OCI-LY7 (cell line): ENCODE data around the gene CLSTN2. TPM values are rescaled to one million over a fixed set of nuclear protein-coding genes. Genes with fewer than 3 reads are reported as not detected.

Experiments used
- BruUV-seq: library from RNA; stranded (reverse); fragments of 400-500 nt; replicated peaks from 2 replicates; lab custom pipeline; 2021; lab: Mats Ljungman, UMichigan
- CTCF ChIA-PET: fragments of 300-600 bp; sonication (Branson Sonifier 250); formaldehyde crosslinking; loops from one replicate; lab custom pipeline; 2022; ENCODE audit warnings: antibody characterized with exemption; ENCODE audit not compliant: unreplicated experiment; lab: Charles Lee
- POLR2A ChIA-PET: fragments of 300-600 bp; sonication (Branson Sonifier 250); formaldehyde crosslinking; loops from one replicate; lab custom pipeline; 2022; ENCODE audit warnings: antibody characterized with exemption; lab: Charles Lee
- DNase-seq: peaks from one replicate; pipeline ENCODE4 v3.0.0-alpha.2; 2015; ENCODE audit warnings: low spot score
- H2AFZ ChIP-seq: fragments of 200-600 bp; sonication (generic), shearing (Covaris generic); 2 replicates; pipeline ENCODE4 v1.6.1; 2014; ENCODE audit warnings: mild to moderate bottlenecking, antibody characterized with exemption, low read length, moderate library complexity
- H3K27ac ChIP-seq: fragments of 200-600 bp; sonication (generic); 2 replicates; pipeline ENCODE4 v1.5.1; 2014; ENCODE audit warnings: mixed run types, low read depth, mild to moderate bottlenecking, moderate library complexity, low read length, inconsistent platforms; ENCODE audit not compliant: poor library complexity, severe bottlenecking
- H3K36me3 ChIP-seq: fragments of 200-600 bp; sonication (generic); 2 replicates; pipeline ENCODE4 v1.6.1; 2014; ENCODE audit warnings: mild to moderate bottlenecking, antibody characterized with exemption, low read length, moderate library complexity, mixed read lengths; ENCODE audit not compliant: insufficient read depth
- H3K4me1 ChIP-seq: fragments of 200-600 bp; sonication (generic); 2 replicates; pipeline ENCODE4 v1.5.1; 2014; ENCODE audit warnings: mild to moderate bottlenecking, low read length; ENCODE audit not compliant: insufficient read depth, poor library complexity, severe bottlenecking
- H3K4me2 ChIP-seq: fragments of 200-600 bp; sonication (generic); 2 replicates; pipeline ENCODE4 v1.6.1; 2014; ENCODE audit warnings: mild to moderate bottlenecking, low read length
- H3K4me3 ChIP-seq: fragments of 200-600 bp; sonication (generic); 2 replicates; pipeline ENCODE4 v1.5.1; 2014; ENCODE audit warnings: mild to moderate bottlenecking, low read depth, low read length; ENCODE audit not compliant: poor library complexity, severe bottlenecking
- H3K79me2 ChIP-seq: fragments of 200-600 bp; sonication (generic); 2 replicates; pipeline ENCODE4 v1.6.1; 2016; ENCODE audit warnings: low read depth, mild to moderate bottlenecking, low read length, moderate library complexity, mixed read lengths; ENCODE audit not compliant: insufficient read depth
- H3K9me2 ChIP-seq: fragments of 200-600 bp; sonication (generic); 2 replicates; pipeline ENCODE4 v1.6.1; 2016; ENCODE audit warnings: mild to moderate bottlenecking, low read length, mixed read lengths; ENCODE audit not compliant: insufficient read depth
- H3K9me3 ChIP-seq: fragments of 200-600 bp; sonication (generic); 2 replicates; pipeline ENCODE4 v1.6.1; 2014; ENCODE audit warnings: mild to moderate bottlenecking, mixed run types, low read length, mixed read lengths
- H4K20me1 ChIP-seq: fragments of 200-600 bp; sonication (generic); 2 replicates; pipeline ENCODE4 v1.6.1; 2014; ENCODE audit warnings: mild to moderate bottlenecking, antibody characterized with exemption, low read length, moderate library complexity, mixed read lengths; ENCODE audit not compliant: insufficient read depth
- EZH2phosphoT487 ChIP-seq: fragments of 200-600 bp; sonication (generic); IDR thresholded peaks from 2 replicates; pipeline ENCODE4 v1.6.1; 2018; ENCODE audit warnings: low read depth, borderline replicate concordance, mild to moderate bottlenecking, mixed run types, antibody characterized with exemption, low read length, moderate library complexity, mixed read lengths
- intact Hi-C: fragments of 100-400 bp; cut with micrococcal nuclease; formaldehyde crosslinking; loops from one replicate; pipeline ENCODE4 v1.10.0; 2022; ENCODE audit not compliant: unreplicated experiment
- total RNA-seq, 2 experiments: library from RNA; depleted of rRNA in 1 of 2; stranded (reverse); fragments of >200 nt in 1 of 2; shearing (Covaris generic) in 1 of 2; gene quantifications; 2 replicates each; pipeline ENCODE4 v1.2.3, GENCODE V29; 2014 to 2022
- TF ChIP-seq, protein P1 (sequence below): fragments of 200-600 bp; sonication (generic); conservative IDR thresholded peaks from 2 replicates; pipeline ENCODE4 v1.5.1; 2014; ENCODE audit warnings: mild to moderate bottlenecking, antibody characterized with exemption, low read length, moderate library complexity, mixed read lengths

The CLSTN2 gene
- total RNA-seq, 2 experiments from 2014 or later = not detected

DNA sequence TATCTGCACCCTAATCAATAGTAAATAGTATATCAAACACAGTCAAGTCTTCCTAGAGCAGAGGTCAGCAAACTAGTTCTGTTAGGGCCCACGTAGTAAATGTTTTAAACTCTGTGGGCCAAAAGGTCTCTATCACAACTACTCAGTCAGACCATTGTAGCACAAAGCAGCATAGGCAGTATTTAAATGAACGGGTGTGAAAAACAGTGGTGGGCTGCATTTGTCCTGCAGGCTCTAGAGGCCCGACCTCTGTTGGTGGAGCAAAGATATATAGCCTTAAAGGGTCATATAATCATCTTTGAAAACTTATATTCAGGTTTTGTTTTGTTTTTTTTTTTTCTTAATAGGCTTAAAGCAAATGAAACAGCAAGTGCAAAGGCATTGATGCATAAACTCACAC lies 416.5 kb downstream of the CLSTN2 start:
- Histone ChIP-seq H3K4me3 (no peak overlapping the region), H3K27ac (no peak overlapping the region), H3K9me2 (no peaks in the 10 kb centered on the region; the same call in 1 of the 2 replicates), H2AFZ (no peak overlapping the region), H3K9me3 (peaks cover 13% of the 10 kb centered on the region; the same call in 1 of the 2 replicates), H4K20me1 (no peaks in the 10 kb centered on the region), H3K36me3 (no peaks in the 10 kb centered on the region), H3K4me1 (no peaks in the 10 kb centered on the region), H3K4me2 (no peak overlapping the region), H3K79me2 (no peaks in the 10 kb centered on the region)
- CTCF ChIA-PET = no interaction called here
- intact Hi-C loops = no loop called here
- TF ChIP-seq, protein P1, sequence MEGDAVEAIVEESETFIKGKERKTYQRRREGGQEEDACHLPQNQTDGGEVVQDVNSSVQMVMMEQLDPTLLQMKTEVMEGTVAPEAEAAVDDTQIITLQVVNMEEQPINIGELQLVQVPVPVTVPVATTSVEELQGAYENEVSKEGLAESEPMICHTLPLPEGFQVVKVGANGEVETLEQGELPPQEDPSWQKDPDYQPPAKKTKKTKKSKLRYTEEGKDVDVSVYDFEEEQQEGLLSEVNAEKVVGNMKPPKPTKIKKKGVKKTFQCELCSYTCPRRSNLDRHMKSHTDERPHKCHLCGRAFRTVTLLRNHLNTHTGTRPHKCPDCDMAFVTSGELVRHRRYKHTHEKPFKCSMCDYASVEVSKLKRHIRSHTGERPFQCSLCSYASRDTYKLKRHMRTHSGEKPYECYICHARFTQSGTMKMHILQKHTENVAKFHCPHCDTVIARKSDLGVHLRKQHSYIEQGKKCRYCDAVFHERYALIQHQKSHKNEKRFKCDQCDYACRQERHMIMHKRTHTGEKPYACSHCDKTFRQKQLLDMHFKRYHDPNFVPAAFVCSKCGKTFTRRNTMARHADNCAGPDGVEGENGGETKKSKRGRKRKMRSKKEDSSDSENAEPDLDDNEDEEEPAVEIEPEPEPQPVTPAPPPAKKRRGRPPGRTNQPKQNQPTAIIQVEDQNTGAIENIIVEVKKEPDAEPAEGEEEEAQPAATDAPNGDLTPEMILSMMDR = no peak
- no peak for TF ChIP-seq EZH2phosphoT487
- no TSS peak for BruUV-seq
- no peak for DNase-seq
- POLR2A ChIA-PET = interaction anchor here (0.6 kb wide), 1 partner anchor 79 kb away, joined by 7 read pairs; no protein-coding TSS in a partner anchor

DNA sequence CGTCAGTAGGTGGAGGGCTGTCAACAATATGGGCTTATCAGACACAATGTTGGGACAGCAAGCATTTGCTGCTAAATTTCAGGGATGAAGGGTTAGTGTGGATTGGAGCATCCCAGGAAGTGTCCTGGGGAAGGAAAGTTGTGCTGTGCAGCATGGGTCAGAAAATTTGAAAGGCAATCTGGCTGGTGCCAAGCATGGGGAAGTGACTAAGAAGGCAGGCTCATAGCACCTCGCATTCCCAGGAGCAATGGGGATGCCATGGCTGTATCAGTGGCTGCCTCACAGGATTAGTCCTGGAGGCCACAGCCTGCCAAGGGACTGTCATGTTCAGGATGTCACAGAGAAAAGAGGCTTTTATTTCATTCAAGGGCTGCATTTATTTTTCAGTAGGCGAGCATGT lies 420.5 kb downstream of the CLSTN2 start:
- Histone ChIP-seq H3K4me1 (no peaks in the 10 kb centered on the region), H3K36me3 (no peaks in the 10 kb centered on the region), H3K27ac (no peak overlapping the region), H2AFZ (no peak overlapping the region), H3K4me3 (no peak overlapping the region), H3K9me2 (no peaks in the 10 kb centered on the region; the same call in 1 of the 2 replicates), H3K79me2 (no peaks in the 10 kb centered on the region), H4K20me1 (no peaks in the 10 kb centered on the region), H3K9me3 (no peaks in the 10 kb centered on the region), H3K4me2 (no peak overlapping the region)
- intact Hi-C loops = no loop called here
- ChIA-PET POLR2A (interaction anchor here (1.6 kb wide), 1 partner anchor 12 kb away, joined by 7 read pairs; no protein-coding TSS in a partner anchor), CTCF (no interaction called here)
- no peak for TF ChIP-seq EZH2phosphoT487
- TF ChIP-seq, protein P1 = no peak
- DNase-seq = no peak
- BruUV-seq = no TSS peak

DNA sequence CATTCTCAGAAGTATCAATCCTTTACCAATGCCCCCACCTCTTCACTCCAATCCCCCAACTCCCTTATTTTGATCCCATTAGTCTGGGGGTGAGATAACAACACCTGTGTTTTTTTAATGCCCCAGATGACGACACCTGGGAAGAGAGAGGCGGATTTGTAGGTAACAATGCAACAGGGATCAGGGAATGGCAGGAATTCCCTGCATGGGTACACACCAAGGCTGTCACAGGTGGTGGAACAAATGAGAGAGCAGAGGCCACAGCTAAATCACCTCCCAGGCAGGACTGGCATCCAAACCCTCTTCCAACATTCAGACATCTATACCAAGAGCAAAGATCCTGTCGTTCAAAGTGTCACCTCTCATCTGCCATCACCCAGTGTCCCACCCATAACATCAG lies 423.7 kb downstream of the CLSTN2 start:
- BruUV-seq = no TSS peak
- no peaks in the 10 kb centered on the region for H4K20me1 ChIP-seq
- no peaks in the 10 kb centered on the region for H3K9me3 ChIP-seq
- H2AFZ ChIP-seq = no peak overlapping the region
- ChIA-PET CTCF (no interaction called here), POLR2A (interaction anchor here (0.6 kb wide), 1 partner anchor 51 kb away, joined by 3 read pairs; no protein-coding TSS in a partner anchor)
- no peaks in the 10 kb centered on the region for H3K79me2 ChIP-seq
- no peaks in the 10 kb centered on the region for H3K4me1 ChIP-seq
- TF ChIP-seq EZH2phosphoT487 = no peak
- TF ChIP-seq, protein P1 = no peak
- intact Hi-C loops = no loop called here
- H3K4me2 ChIP-seq = no peak overlapping the region
- H3K4me3 ChIP-seq = no peak overlapping the region
- H3K27ac ChIP-seq = no peak overlapping the region
- no peaks in the 10 kb centered on the region for H3K36me3 ChIP-seq
- no peaks in the 10 kb centered on the region for H3K9me2 ChIP-seq
- no peak for DNase-seq
